ENCODE data around the gene KLHL30. TPM values are rescaled to one million over a fixed set of nuclear protein-coding genes. Genes with fewer than 3 reads are reported as not detected.

KLHL30 gene
- total RNA-seq, 1 experiment from 2014 or later = 0.61 TPM

GRCh38 chr2:238117199-238118154, 21.0 kb upstream of the KLHL30 start:
- H3K27ac ChIP-seq (ENCODE audit: low read depth, low read length) = no peak overlapping the region
- no peak overlapping the region for H3K4me3 ChIP-seq (replicated peaks in 1 of 2; ENCODE audit: low read depth in 1 of 2, low read length in 2 of 2)
- no peak overlapping the region for H3K4me2 ChIP-seq (ENCODE audit: low read length)
- H2AFZ ChIP-seq (ENCODE audit: low read depth, low read length, poor library complexity, severe bottlenecking) = no peak overlapping the region
- no peaks in the 10 kb centered on the region for H3K9me3 ChIP-seq (ENCODE audit: control insufficient read depth in 1 of 2, insufficient read depth in 1 of 2, low read depth in 1 of 2, low read length in 2 of 2)
- no peak; the same call in 1 of the 2 replicates for ATAC-seq
- H3K9me2 ChIP-seq (ENCODE audit: insufficient read depth) = no peaks in the 10 kb centered on the region
- RAD21 ChIA-PET (ENCODE audit: low non-redundant PET in 1 of 2, low total read pairs in 2 of 2, uncharacterized antibody in 2 of 2, unreplicated experiment in 2 of 2) = no interaction called here
- no peaks in the 10 kb centered on the region for H4K20me1 ChIP-seq (ENCODE audit: insufficient read depth)
- no peaks in the 10 kb centered on the region; the same call in 1 of the 2 replicates for H3K27me3 ChIP-seq (ENCODE audit: insufficient read depth, low read length)
- peaks cover 0 to 3% of the 10 kb centered on the region in 2 experiments; a peak in 1 of 4 replicates for H3K4me1 ChIP-seq (ENCODE audit: control insufficient read depth in 1 of 2, insufficient read depth in 2 of 2, low read length in 2 of 2)
- no TSS peak for BruUV-seq (replicated peaks)
- TF ChIP-seq, protein P1, sequence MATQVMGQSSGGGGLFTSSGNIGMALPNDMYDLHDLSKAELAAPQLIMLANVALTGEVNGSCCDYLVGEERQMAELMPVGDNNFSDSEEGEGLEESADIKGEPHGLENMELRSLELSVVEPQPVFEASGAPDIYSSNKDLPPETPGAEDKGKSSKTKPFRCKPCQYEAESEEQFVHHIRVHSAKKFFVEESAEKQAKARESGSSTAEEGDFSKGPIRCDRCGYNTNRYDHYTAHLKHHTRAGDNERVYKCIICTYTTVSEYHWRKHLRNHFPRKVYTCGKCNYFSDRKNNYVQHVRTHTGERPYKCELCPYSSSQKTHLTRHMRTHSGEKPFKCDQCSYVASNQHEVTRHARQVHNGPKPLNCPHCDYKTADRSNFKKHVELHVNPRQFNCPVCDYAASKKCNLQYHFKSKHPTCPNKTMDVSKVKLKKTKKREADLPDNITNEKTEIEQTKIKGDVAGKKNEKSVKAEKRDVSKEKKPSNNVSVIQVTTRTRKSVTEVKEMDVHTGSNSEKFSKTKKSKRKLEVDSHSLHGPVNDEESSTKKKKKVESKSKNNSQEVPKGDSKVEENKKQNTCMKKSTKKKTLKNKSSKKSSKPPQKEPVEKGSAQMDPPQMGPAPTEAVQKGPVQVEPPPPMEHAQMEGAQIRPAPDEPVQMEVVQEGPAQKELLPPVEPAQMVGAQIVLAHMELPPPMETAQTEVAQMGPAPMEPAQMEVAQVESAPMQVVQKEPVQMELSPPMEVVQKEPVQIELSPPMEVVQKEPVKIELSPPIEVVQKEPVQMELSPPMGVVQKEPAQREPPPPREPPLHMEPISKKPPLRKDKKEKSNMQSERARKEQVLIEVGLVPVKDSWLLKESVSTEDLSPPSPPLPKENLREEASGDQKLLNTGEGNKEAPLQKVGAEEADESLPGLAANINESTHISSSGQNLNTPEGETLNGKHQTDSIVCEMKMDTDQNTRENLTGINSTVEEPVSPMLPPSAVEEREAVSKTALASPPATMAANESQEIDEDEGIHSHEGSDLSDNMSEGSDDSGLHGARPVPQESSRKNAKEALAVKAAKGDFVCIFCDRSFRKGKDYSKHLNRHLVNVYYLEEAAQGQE (IDR thresholded peaks at IDR 0.05; ENCODE audit: low read depth) = no peak
- H3K9ac ChIP-seq (ENCODE audit: low read length) = no peak overlapping the region
- CTCF ChIA-PET = no interaction called here
- H3K79me2 ChIP-seq (ENCODE audit: insufficient read depth, low read length) = no peaks in the 10 kb centered on the region
- H3K36me3 ChIP-seq (ENCODE audit: control insufficient read depth in 1 of 2, insufficient read depth in 2 of 2, low read length in 2 of 2) = no peaks in the 10 kb centered on the region
- POLR2A ChIA-PET = no interaction called here
- intact Hi-C loops (cut with micrococcal nuclease) = no loop called here
- no peak for DNase-seq (ENCODE audit: low read depth, low spot score)

DNA sequence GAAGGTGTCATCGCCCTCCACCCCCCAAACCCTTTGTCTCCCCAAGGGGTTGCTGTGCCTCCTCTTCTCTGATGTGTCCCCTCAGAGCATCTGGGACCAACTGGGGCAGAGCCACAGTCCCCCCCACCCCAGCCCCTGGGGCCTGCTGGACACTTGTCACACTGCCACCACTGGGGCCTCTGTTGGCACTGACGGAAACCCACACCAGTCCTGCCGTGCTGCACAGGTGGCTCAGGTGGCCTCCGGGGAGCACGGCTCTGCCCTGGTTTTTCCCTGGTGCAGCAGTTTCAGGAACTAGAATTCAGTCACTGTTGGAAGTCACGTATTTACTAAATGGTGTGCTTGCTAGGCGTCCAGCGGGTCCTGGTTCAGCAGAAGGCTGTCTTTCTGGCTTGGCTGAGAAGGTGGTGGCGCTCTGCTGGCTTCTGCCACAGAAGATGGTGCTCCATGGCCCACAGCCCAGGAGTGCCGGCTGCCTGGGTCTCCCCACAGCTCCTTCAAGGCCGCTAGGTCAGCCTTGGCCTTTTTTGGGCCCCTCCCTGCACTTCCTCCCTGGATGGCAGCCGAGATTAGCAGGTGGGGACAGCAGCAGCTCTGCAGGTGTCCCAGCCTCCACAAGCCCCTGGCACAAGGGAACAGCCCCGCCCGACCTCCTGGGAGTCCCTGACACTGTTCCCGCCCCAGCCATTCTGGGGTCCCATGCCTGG, 18.6 kb upstream of the KLHL30 start:
- H3K79me2 ChIP-seq (ENCODE audit: insufficient read depth, low read length) = no peaks in the 10 kb centered on the region
- H3K9me3 ChIP-seq (ENCODE audit: control insufficient read depth in 1 of 2, insufficient read depth in 1 of 2, low read depth in 1 of 2, low read length in 2 of 2) = no peaks in the 10 kb centered on the region
- intact Hi-C loops (cut with micrococcal nuclease) = no loop called here
- no peaks in the 10 kb centered on the region for H4K20me1 ChIP-seq (ENCODE audit: insufficient read depth)
- no peaks in the 10 kb centered on the region; the same call in 1 of the 2 replicates for H3K27me3 ChIP-seq (ENCODE audit: insufficient read depth, low read length)
- TF ChIP-seq, protein P2, sequence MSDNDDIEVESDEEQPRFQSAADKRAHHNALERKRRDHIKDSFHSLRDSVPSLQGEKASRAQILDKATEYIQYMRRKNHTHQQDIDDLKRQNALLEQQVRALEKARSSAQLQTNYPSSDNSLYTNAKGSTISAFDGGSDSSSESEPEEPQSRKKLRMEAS (IDR thresholded peaks at IDR 0.05) = no peak
- TF ChIP-seq SRF (IDR thresholded peaks at IDR 0.05; ENCODE audit: low read depth) (no peak), YY1 (IDR thresholded peaks at IDR 0.05; ENCODE audit: extremely low read depth, insufficient replicate concordance, low read depth, low read length) (no peak)
- POLR2A ChIA-PET = no interaction called here
- no peak overlapping the region for H2AFZ ChIP-seq (ENCODE audit: low read depth, low read length, poor library complexity, severe bottlenecking)
- H3K27ac ChIP-seq (ENCODE audit: low read depth, low read length) = no peak overlapping the region
- DNase-seq (ENCODE audit: low read depth, low spot score) (no peak), ATAC-seq (no peak)
- CTCF ChIA-PET = no interaction called here
- H3K36me3 ChIP-seq (ENCODE audit: control insufficient read depth in 1 of 2, insufficient read depth in 2 of 2, low read length in 2 of 2) = no peaks in the 10 kb centered on the region
- no TSS peak for BruUV-seq (replicated peaks)
- no peak overlapping the region for H3K4me3 ChIP-seq (replicated peaks in 1 of 2; ENCODE audit: low read depth in 1 of 2, low read length in 2 of 2)
- H3K9me2 ChIP-seq (ENCODE audit: insufficient read depth) = no peaks in the 10 kb centered on the region
- peaks cover 0 to 3% of the 10 kb centered on the region in 2 experiments; a peak in 1 of 4 replicates for H3K4me1 ChIP-seq (ENCODE audit: control insufficient read depth in 1 of 2, insufficient read depth in 2 of 2, low read length in 2 of 2)
- H3K9ac ChIP-seq (ENCODE audit: low read length) = no peak overlapping the region
- RAD21 ChIA-PET (ENCODE audit: low non-redundant PET in 1 of 2, low total read pairs in 2 of 2, uncharacterized antibody in 2 of 2, unreplicated experiment in 2 of 2) = no interaction called here
- no peak overlapping the region for H3K4me2 ChIP-seq (ENCODE audit: low read length)
